ENCODE results near the gene UHRF2. TPM values are rescaled to one million over a fixed set of nuclear protein-coding genes. Genes with fewer than 3 reads are reported as not detected.
"Not testable (repeated sequence)": the region's sequence is repeated elsewhere in the genome, so short reads cannot be mapped to it uniquely, and the experiment has no call there.

Gene UHRF2, protein sequence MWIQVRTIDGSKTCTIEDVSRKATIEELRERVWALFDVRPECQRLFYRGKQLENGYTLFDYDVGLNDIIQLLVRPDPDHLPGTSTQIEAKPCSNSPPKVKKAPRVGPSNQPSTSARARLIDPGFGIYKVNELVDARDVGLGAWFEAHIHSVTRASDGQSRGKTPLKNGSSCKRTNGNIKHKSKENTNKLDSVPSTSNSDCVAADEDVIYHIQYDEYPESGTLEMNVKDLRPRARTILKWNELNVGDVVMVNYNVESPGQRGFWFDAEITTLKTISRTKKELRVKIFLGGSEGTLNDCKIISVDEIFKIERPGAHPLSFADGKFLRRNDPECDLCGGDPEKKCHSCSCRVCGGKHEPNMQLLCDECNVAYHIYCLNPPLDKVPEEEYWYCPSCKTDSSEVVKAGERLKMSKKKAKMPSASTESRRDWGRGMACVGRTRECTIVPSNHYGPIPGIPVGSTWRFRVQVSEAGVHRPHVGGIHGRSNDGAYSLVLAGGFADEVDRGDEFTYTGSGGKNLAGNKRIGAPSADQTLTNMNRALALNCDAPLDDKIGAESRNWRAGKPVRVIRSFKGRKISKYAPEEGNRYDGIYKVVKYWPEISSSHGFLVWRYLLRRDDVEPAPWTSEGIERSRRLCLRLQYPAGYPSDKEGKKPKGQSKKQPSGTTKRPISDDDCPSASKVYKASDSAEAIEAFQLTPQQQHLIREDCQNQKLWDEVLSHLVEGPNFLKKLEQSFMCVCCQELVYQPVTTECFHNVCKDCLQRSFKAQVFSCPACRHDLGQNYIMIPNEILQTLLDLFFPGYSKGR
- 10 to 100 TPM; 23.3 to 65.0 (median 34.4) TPM for total RNA-seq

DNA sequence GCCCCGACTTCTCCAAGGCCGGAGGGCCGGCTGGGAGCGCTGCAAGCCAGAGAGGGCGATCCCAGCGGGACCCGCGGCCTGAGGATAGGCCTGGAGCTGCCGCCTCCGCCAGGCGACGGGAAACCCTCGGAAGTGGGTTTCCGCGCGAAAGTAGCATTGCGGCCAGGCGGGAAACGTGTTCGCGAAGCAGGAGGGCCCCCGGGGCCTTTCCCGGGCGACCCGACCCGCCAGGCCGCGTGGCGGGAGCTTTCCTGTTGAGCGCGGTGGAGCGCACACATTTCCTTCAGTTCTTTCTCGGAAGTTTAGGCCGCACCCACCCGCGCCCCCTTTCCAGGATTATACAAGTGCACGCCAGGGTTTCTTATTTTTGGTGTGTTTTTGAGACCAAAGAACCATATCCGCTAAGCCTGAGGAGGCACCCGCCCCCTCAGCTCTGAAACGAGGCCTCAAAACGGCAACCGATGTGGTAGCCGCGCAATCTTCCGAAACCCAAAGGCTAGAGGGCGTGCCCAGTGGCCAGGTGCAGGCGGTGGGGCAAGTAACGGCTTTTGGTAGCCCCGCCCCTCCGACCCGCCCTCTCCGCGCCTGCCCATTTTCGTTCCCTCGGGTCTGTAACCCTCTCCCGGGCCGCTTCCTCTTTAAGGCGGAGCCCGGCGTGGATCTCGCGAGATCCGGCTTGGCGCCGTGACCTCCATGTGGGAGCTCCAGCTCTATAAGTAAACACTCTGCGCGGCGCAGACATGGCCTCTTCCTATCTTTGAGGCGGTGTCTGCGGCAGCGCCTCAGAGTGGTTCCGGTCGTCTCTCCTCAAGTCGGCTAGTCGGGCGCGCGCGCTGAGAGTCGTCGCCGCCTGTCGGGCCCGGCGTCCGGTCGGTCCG lies at the start of gene UHRF2:
Gene UHRF2 (plus strand): TSS at position 713 of the 878 bp plus-strand sequence. CDS start 292 bp downstream, outside the sequence.
- peaks cover 8 to 15% of the 10 kb centered on the region in 2 donors for H3K4me1 ChIP-seq (replicated peaks in 1 of 2)
- WGBS, 10 experiments, result 0 to 65% (median 48%) methylated on average over 3 to 35 of the region's 88 CpGs; no CpG with 5 or more reads in 5 of the 10 experiments
- in situ Hi-C loops (cut with MboI; ENCODE audit: low pct_unique_long_range_greater_than_20kb in 2 of 9, low sequenced_read_pairs in 9 of 9, unreplicated experiment in 9 of 9), result no loop called here
- peak within 1 kb of the TSS; percentile 67 to 98 (median 74) for H3K4me3 ChIP-seq
- H3K27ac ChIP-seq, result peak within 1 kb of the TSS; percentile 60 to 83
- ATAC-seq (replicated peaks in 6 of 8), result peak; percentile 91 to 98 (median 96)

- no peak overlapping the region for H3K4me3 ChIP-seq
- no peak overlapping the region for H3K27ac ChIP-seq
- WGBS, 10 experiments, result 38 to 90% (median 57%) methylated on average over 1 to 4 of the region's 4 CpGs; no CpG with 5 or more reads in 1 of the 10 experiments
- H3K4me1 ChIP-seq (replicated peaks in 1 of 2), result no peaks in the 10 kb centered on the region
- ATAC-seq (replicated peaks in 6 of 8), result no peak
- in situ Hi-C loops (cut with MboI; ENCODE audit: low pct_unique_long_range_greater_than_20kb in 2 of 9, low sequenced_read_pairs in 9 of 9, unreplicated experiment in 9 of 9), result loop anchor here in 2 of 9 experiments (25.0 kb wide), 1 partner anchor 195 kb away; no protein-coding TSS in a partner anchor
Measured at GRCh38 chr9:6367128-6367890, 45.7 kb upstream of the UHRF2 start.

DNA sequence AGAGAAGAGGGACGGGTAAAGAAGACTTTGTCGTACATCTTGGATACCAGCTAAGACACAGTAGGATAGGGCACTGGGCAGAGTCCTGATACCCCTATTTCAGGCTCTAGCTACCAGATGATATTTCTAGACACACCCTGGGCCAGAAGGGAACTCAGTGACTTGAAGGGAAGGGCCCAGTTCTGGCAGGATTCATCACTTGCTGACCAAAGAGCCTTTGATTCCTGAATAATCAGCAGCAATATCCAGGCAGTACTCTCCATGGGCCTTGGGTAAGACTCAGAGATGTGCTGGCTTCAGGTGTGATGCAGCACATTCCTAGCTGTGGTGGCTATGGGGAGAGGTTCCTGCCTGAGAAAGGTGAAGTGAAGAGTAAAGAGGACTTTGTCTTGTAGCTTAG lies 44.2 kb upstream of the UHRF2 start:
- in situ Hi-C loops (cut with MboI; ENCODE audit: low pct_unique_long_range_greater_than_20kb in 2 of 9, low sequenced_read_pairs in 9 of 9, unreplicated experiment in 9 of 9), result loop anchor here in 2 of 9 experiments (25.0 kb wide), 1 partner anchor 193 kb away; no protein-coding TSS in a partner anchor
- 40 to 90% (median 80%) methylated on average over 1 to 2 of the region's 2 CpGs; no CpG with 5 or more reads in 7 of the 10 experiments for WGBS, 10 experiments
- H3K4me1 ChIP-seq (replicated peaks in 1 of 2), result no peaks in the 10 kb centered on the region
- H3K27ac ChIP-seq, result no peak overlapping the region
- no peak overlapping the region for H3K4me3 ChIP-seq
- peak in 2 of 8 experiments; percentile 80 to 100 for ATAC-seq (replicated peaks in 6 of 8)

GRCh38 chr9:6381477-6382012 lies 31.5 kb upstream of the UHRF2 start:
- in situ Hi-C loops (cut with MboI; ENCODE audit: low pct_unique_long_range_greater_than_20kb in 2 of 9, low sequenced_read_pairs in 9 of 9, unreplicated experiment in 9 of 9); H3K4me1 ChIP-seq (replicated peaks in 1 of 2); H3K4me3 ChIP-seq; H3K27ac ChIP-seq; ATAC-seq (replicated peaks in 6 of 8): not testable (repeated sequence)
- WGBS, 10 experiments, result no CpG with 5 or more reads among the region's 4 CpGs

DNA sequence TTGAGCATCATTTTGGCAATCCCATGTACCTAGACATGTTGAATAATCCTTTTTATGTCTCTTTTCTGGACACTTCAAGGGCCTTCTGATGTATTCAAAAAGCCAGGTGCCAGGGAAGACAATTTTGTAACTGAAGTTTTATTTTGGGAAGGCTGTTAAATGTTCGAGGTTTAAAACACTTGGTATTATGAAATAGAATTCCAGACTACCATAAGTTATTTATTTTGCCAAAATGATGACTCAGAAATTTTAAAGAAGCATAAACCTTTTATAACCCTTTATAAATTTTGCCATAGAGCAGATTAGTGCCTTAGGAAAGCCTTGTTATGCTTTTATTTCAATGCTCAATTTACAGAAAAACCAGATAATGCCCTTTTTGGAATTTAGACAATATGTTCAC lies 30.3 kb upstream of the UHRF2 start:
- H3K4me3 ChIP-seq, result no peak overlapping the region
- H3K4me1 ChIP-seq (replicated peaks in 1 of 2), result no peaks in the 10 kb centered on the region
- ATAC-seq (replicated peaks in 6 of 8), result no peak
- in situ Hi-C loops (cut with MboI; ENCODE audit: low pct_unique_long_range_greater_than_20kb in 2 of 9, low sequenced_read_pairs in 9 of 9, unreplicated experiment in 9 of 9), result no loop called here
- no peak overlapping the region for H3K27ac ChIP-seq
- WGBS, 10 experiments, result 0 to 100% (median 17%) methylated on average over 1 of the region's 1 CpG; no CpG with 5 or more reads in 3 of the 10 experiments

DNA sequence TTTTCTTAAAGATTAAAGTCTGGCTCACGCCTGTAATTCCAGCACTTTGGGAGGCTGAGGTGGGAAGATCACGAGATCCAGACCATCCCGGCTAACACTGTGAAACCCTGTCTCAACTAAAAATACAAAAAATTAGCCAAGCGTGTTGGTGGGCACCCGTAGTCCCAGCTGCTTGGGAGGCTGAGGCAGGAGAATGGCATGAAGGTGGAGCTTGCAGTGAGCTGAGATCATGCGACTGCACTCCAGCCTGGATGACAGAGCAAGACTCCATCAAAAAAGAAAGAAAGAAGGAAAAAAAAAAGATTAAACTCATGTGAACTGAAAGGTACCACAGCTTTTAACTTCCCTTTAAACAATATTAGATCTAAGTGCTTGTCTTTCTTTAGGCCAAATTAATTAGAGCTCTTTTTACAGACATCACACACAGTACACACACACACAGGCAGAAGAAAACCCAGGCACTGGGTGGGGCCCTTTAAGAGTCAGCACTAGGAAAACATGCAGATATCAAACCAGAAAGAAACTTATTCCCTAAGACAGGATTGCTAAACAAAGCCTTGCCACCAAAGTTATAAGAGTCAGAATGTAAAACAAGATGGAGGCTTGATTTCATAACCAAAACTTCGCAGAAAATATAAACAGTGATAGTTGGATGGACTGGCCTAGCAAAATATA lies 29.3 kb upstream of the UHRF2 start:
- in situ Hi-C loops (cut with MboI; ENCODE audit: low pct_unique_long_range_greater_than_20kb in 2 of 9, low sequenced_read_pairs in 9 of 9, unreplicated experiment in 9 of 9), result no loop called here
- Histone ChIP-seq H3K4me3 (no peak overlapping the region), H3K4me1 (replicated peaks in 1 of 2) (no peaks in the 10 kb centered on the region), H3K27ac (no peak overlapping the region)
- ATAC-seq (replicated peaks in 6 of 8), result peak in 3 of 8 experiments; percentile 78 to 99 (median 97)
- 18 to 93% (median 68%) methylated on average over 2 to 7 of the region's 7 CpGs for WGBS, 10 experiments

DNA sequence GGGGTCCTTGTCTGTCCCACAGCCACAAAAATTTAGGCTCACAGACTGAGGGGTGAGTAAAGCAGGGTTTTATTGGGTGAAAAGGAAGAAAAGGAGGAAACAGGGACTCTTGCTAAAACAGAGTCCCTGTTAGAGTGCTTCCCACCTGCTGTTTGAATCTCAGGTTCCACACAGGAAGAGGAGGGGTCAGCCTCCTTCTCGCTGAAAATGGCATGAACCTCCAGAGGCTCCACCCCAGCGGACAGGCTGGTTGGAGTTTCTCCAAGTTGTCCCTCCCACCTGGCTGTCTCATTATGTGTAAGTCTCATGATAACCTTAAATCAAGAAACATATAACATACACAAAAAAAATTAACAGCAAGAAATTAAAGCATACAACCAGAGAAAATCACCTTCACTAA lies 28.3 kb upstream of the UHRF2 start:
- peak in 1 of 8 experiments; percentile 8 for ATAC-seq (replicated peaks in 6 of 8)
- in situ Hi-C loops (cut with MboI; ENCODE audit: low pct_unique_long_range_greater_than_20kb in 2 of 9, low sequenced_read_pairs in 9 of 9, unreplicated experiment in 9 of 9), result no loop called here
- WGBS, 10 experiments, result 35 to 100% (median 69%) methylated on average over 1 to 2 of the region's 2 CpGs; no CpG with 5 or more reads in 2 of the 10 experiments
- no peaks in the 10 kb centered on the region for H3K4me1 ChIP-seq (replicated peaks in 1 of 2)
- H3K4me3 ChIP-seq, result no peak overlapping the region
- no peak overlapping the region for H3K27ac ChIP-seq

GRCh38 chr9:6399071-6399470 lies 13.9 kb upstream of the UHRF2 start:
- no peak overlapping the region for H3K4me3 ChIP-seq
- in situ Hi-C loops (cut with MboI; ENCODE audit: low pct_unique_long_range_greater_than_20kb in 2 of 9, low sequenced_read_pairs in 9 of 9, unreplicated experiment in 9 of 9), result no loop called here
- ATAC-seq (replicated peaks in 6 of 8), result peak in 5 of 8 experiments; percentile 32 to 95 (median 51)
- peaks cover 0 to 4% of the 10 kb centered on the region in 2 donors for H3K4me1 ChIP-seq (replicated peaks in 1 of 2)
- 0 to 71% (median 32%) methylated on average over 1 to 2 of the region's 2 CpGs; no CpG with 5 or more reads in 2 of the 10 experiments for WGBS, 10 experiments
- H3K27ac ChIP-seq, result no peak overlapping the region

GRCh38 chr9:6405371-6405770 lies 7.6 kb upstream of the UHRF2 start:
- H3K4me3 ChIP-seq, result no peak overlapping the region
- in situ Hi-C loops (cut with MboI; ENCODE audit: low pct_unique_long_range_greater_than_20kb in 2 of 9, low sequenced_read_pairs in 9 of 9, unreplicated experiment in 9 of 9), result no loop called here
- ATAC-seq (replicated peaks in 6 of 8), result no peak
- no peak overlapping the region for H3K27ac ChIP-seq
- H3K4me1 ChIP-seq (replicated peaks in 1 of 2), result no peaks in the 10 kb centered on the region

- WGBS, 10 experiments, result 43 to 100% (median 94%) methylated on average over 1 to 2 of the region's 2 CpGs; no CpG with 5 or more reads in 1 of the 10 experiments
- H3K4me1 ChIP-seq (replicated peaks in 1 of 2), result peaks cover 3 to 4% of the 10 kb centered on the region in 2 donors
- no peak overlapping the region for H3K27ac ChIP-seq
- ATAC-seq (replicated peaks in 6 of 8), result no peak
- no peak overlapping the region for H3K4me3 ChIP-seq
- in situ Hi-C loops (cut with MboI; ENCODE audit: low pct_unique_long_range_greater_than_20kb in 2 of 9, low sequenced_read_pairs in 9 of 9, unreplicated experiment in 9 of 9), result no loop called here
Measured at GRCh38 chr9:6407778-6408177, 5.2 kb upstream of the UHRF2 start.

- Histone ChIP-seq H3K4me1 (replicated peaks in 1 of 2) (peaks cover 3 to 4% of the 10 kb centered on the region in 2 donors), H3K4me3 (no peak overlapping the region), H3K27ac (no peak overlapping the region)
- 75 to 100% (median 90%) methylated on average over 2 to 8 of the region's 8 CpGs; no CpG with 5 or more reads in 2 of the 10 experiments for WGBS, 10 experiments
- no peak for ATAC-seq (replicated peaks in 6 of 8)
- in situ Hi-C loops (cut with MboI; ENCODE audit: low pct_unique_long_range_greater_than_20kb in 2 of 9, low sequenced_read_pairs in 9 of 9, unreplicated experiment in 9 of 9), result no loop called here
Measured at GRCh38 chr9:6408320-6408719, 4.7 kb upstream of the UHRF2 start.
